ENCODE data around the gene UTRN.

DNA sequence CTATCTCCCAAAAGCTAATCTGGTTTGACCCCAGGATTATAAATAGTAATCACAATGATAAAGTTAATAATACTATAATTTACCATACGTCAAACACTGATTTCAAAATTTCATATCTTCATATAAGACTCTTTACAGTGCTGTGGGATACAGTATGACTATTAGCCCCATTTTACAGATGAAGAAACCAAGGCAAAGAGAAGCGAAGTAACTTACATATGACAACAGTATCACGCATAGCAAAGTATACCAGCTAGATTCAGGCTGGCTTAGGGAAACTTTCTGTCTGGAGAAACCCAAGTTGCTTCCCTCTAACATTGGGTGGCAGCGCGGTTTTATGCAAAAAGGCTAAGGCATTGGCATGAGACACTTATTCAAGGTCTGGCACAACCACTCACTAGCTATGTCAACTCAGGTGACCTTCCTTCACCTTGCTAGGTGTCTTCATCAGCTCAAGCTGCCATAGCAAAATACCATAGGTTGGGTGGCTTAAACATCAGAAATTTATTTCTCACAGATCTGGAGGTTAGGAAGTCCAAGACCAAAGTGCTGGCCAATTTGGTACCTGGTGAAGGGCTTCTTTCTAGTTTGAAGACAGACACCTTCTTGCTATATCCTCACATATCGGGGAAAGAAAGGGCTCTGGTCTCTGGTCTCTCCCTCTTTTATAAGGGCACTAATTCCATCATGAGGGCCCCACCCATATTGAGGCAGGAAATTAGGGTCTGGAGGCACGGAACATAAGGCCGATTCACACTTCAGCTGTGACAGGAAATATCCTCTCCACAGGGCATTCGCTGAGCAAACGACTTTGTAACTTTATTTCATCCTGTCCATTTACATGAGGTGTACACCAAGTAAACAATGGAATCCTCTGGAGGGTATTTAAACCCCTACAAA, 22.4 kb upstream of the UTRN start:
- no peak for TF ChIP-seq EZH2 (optimal IDR thresholded peaks at IDR 0.05; ENCODE audit: low read depth, low read length)
- TF ChIP-seq, protein P1, sequence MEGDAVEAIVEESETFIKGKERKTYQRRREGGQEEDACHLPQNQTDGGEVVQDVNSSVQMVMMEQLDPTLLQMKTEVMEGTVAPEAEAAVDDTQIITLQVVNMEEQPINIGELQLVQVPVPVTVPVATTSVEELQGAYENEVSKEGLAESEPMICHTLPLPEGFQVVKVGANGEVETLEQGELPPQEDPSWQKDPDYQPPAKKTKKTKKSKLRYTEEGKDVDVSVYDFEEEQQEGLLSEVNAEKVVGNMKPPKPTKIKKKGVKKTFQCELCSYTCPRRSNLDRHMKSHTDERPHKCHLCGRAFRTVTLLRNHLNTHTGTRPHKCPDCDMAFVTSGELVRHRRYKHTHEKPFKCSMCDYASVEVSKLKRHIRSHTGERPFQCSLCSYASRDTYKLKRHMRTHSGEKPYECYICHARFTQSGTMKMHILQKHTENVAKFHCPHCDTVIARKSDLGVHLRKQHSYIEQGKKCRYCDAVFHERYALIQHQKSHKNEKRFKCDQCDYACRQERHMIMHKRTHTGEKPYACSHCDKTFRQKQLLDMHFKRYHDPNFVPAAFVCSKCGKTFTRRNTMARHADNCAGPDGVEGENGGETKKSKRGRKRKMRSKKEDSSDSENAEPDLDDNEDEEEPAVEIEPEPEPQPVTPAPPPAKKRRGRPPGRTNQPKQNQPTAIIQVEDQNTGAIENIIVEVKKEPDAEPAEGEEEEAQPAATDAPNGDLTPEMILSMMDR (IDR thresholded peaks at IDR 0.05; ENCODE audit: low read length) = no peak
- TF ChIP-seq EZH2phosphoT487 (IDR thresholded peaks at IDR 0.05; ENCODE audit: low read length) = no peak
